OCI-LY7 (cell line): ENCODE data around the gene LGALS8. TPM values are rescaled to one million over a fixed set of nuclear protein-coding genes. Genes with fewer than 3 reads are reported as not detected.
"Not testable (repeated sequence)": the region's sequence is repeated elsewhere in the genome, so short reads cannot be mapped to it uniquely, and the experiment has no call there.

ENCODE experiments used
- BruUV-seq: library from RNA; stranded (reverse); fragments of 400-500 nt; replicated peaks from 2 replicates; lab custom pipeline; 2021; lab: Mats Ljungman, UMichigan
- CTCF ChIA-PET: fragments of 300-600 bp; sonication (Branson Sonifier 250); formaldehyde crosslinking; loops from one replicate; lab custom pipeline; 2022; ENCODE audit warnings: antibody characterized with exemption; ENCODE audit not compliant: unreplicated experiment; lab: Charles Lee
- POLR2A ChIA-PET: fragments of 300-600 bp; sonication (Branson Sonifier 250); formaldehyde crosslinking; loops from one replicate; lab custom pipeline; 2022; ENCODE audit warnings: antibody characterized with exemption; lab: Charles Lee
- DNase-seq: peaks from one replicate; pipeline ENCODE4 v3.0.0-alpha.2; 2015; ENCODE audit warnings: low spot score
- H2AFZ ChIP-seq: fragments of 200-600 bp; sonication (generic), shearing (Covaris generic); 2 replicates; pipeline ENCODE4 v1.6.1; 2014; ENCODE audit warnings: mild to moderate bottlenecking, antibody characterized with exemption, low read length, moderate library complexity
- H3K27ac ChIP-seq: fragments of 200-600 bp; sonication (generic); 2 replicates; pipeline ENCODE4 v1.5.1; 2014; ENCODE audit warnings: mixed run types, low read depth, mild to moderate bottlenecking, moderate library complexity, low read length, inconsistent platforms; ENCODE audit not compliant: poor library complexity, severe bottlenecking
- H3K36me3 ChIP-seq: fragments of 200-600 bp; sonication (generic); 2 replicates; pipeline ENCODE4 v1.6.1; 2014; ENCODE audit warnings: mild to moderate bottlenecking, antibody characterized with exemption, low read length, moderate library complexity, mixed read lengths; ENCODE audit not compliant: insufficient read depth
- H3K4me1 ChIP-seq: fragments of 200-600 bp; sonication (generic); 2 replicates; pipeline ENCODE4 v1.5.1; 2014; ENCODE audit warnings: mild to moderate bottlenecking, low read length; ENCODE audit not compliant: insufficient read depth, poor library complexity, severe bottlenecking
- H3K4me2 ChIP-seq: fragments of 200-600 bp; sonication (generic); 2 replicates; pipeline ENCODE4 v1.6.1; 2014; ENCODE audit warnings: mild to moderate bottlenecking, low read length
- H3K4me3 ChIP-seq: fragments of 200-600 bp; sonication (generic); 2 replicates; pipeline ENCODE4 v1.5.1; 2014; ENCODE audit warnings: mild to moderate bottlenecking, low read depth, low read length; ENCODE audit not compliant: poor library complexity, severe bottlenecking
- H3K79me2 ChIP-seq: fragments of 200-600 bp; sonication (generic); 2 replicates; pipeline ENCODE4 v1.6.1; 2016; ENCODE audit warnings: low read depth, mild to moderate bottlenecking, low read length, moderate library complexity, mixed read lengths; ENCODE audit not compliant: insufficient read depth
- H3K9me2 ChIP-seq: fragments of 200-600 bp; sonication (generic); 2 replicates; pipeline ENCODE4 v1.6.1; 2016; ENCODE audit warnings: mild to moderate bottlenecking, low read length, mixed read lengths; ENCODE audit not compliant: insufficient read depth
- H3K9me3 ChIP-seq: fragments of 200-600 bp; sonication (generic); 2 replicates; pipeline ENCODE4 v1.6.1; 2014; ENCODE audit warnings: mild to moderate bottlenecking, mixed run types, low read length, mixed read lengths
- H4K20me1 ChIP-seq: fragments of 200-600 bp; sonication (generic); 2 replicates; pipeline ENCODE4 v1.6.1; 2014; ENCODE audit warnings: mild to moderate bottlenecking, antibody characterized with exemption, low read length, moderate library complexity, mixed read lengths; ENCODE audit not compliant: insufficient read depth
- EZH2phosphoT487 ChIP-seq: fragments of 200-600 bp; sonication (generic); IDR thresholded peaks from 2 replicates; pipeline ENCODE4 v1.6.1; 2018; ENCODE audit warnings: low read depth, borderline replicate concordance, mild to moderate bottlenecking, mixed run types, antibody characterized with exemption, low read length, moderate library complexity, mixed read lengths
- intact Hi-C: fragments of 100-400 bp; cut with micrococcal nuclease; formaldehyde crosslinking; loops from one replicate; pipeline ENCODE4 v1.10.0; 2022; ENCODE audit not compliant: unreplicated experiment
- total RNA-seq, 2 experiments: library from RNA; depleted of rRNA in 1 of 2; stranded (reverse); fragments of >200 nt in 1 of 2; shearing (Covaris generic) in 1 of 2; gene quantifications; 2 replicates each; pipeline ENCODE4 v1.2.3, GENCODE V29; 2014 to 2022
- TF ChIP-seq, protein P1 (sequence below): fragments of 200-600 bp; sonication (generic); conservative IDR thresholded peaks from 2 replicates; pipeline ENCODE4 v1.5.1; 2014; ENCODE audit warnings: mild to moderate bottlenecking, antibody characterized with exemption, low read length, moderate library complexity, mixed read lengths

LGALS8 gene
- total RNA-seq, 2 experiments from 2014 or later = not detected

DNA sequence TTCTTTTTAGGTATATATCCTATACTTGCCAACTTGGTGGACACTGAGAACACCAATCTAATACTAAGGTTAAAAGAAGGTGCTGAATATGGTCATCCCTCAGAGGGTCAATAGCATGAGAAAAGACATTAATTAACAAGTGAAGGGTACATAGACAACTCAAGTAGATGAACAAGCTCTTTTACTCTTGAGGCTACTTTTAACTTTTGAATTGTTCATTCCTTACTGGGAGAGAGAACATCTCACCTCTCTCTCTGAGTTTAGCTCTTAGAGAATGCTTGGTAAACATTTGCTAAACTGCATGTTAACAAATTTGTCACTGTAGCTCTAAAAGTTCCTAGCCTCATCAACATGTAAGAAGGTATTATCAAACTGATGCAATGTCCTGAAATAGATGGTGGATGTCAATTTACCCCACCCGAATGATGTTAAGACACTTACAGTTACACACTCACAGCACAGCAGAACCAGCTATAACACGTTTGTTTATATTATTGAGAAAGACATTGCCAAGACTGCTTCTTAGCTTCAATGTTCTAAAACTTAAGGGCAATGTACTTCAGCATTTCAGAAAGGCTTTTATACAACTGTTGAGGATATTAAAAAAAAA lies 44.6 kb downstream of the LGALS8 start:
- intact Hi-C loops = no loop called here
- Histone ChIP-seq H2AFZ (no peak overlapping the region), H4K20me1 (peaks cover 12% of the 10 kb centered on the region; the same call in 1 of the 2 replicates), H3K4me1 (no peaks in the 10 kb centered on the region), H3K79me2 (no peaks in the 10 kb centered on the region), H3K36me3 (peaks cover 100% of the 10 kb centered on the region), H3K9me3 (no peaks in the 10 kb centered on the region), H3K9me2 (no peaks in the 10 kb centered on the region), H3K4me2 (no peak overlapping the region), H3K27ac (no peak overlapping the region), H3K4me3 (no peak overlapping the region)
- ChIA-PET POLR2A (interaction anchor here (0.7 to 1.3 kb wide), 2 partner anchors 17 to 36 kb away, joined by 4 to 5 read pairs; partner anchors contain the start of gene HEATR1), CTCF (no interaction called here)
- TF ChIP-seq, protein P1, sequence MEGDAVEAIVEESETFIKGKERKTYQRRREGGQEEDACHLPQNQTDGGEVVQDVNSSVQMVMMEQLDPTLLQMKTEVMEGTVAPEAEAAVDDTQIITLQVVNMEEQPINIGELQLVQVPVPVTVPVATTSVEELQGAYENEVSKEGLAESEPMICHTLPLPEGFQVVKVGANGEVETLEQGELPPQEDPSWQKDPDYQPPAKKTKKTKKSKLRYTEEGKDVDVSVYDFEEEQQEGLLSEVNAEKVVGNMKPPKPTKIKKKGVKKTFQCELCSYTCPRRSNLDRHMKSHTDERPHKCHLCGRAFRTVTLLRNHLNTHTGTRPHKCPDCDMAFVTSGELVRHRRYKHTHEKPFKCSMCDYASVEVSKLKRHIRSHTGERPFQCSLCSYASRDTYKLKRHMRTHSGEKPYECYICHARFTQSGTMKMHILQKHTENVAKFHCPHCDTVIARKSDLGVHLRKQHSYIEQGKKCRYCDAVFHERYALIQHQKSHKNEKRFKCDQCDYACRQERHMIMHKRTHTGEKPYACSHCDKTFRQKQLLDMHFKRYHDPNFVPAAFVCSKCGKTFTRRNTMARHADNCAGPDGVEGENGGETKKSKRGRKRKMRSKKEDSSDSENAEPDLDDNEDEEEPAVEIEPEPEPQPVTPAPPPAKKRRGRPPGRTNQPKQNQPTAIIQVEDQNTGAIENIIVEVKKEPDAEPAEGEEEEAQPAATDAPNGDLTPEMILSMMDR = no peak
- TF ChIP-seq EZH2phosphoT487 = no peak
- no peak for DNase-seq
- BruUV-seq = no TSS peak

DNA sequence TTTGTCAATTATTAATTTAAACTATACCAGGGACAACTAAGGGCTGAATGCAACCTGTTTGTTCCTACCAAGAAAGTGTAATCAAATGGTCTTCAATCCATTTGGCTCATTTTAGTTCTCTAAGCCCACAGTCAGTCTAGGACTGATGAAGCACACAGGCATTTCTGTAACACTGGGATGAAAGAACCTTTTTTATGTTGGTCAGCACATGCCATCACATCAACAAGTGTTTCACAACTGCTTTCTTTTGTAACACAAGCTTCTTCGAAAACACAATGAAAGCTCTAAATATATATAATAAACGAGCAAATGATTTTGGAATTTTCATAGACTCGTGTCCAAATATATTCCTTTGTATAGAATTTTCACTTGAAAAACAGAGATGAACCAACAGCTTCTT lies 51.7 kb downstream of the LGALS8 start:
- Histone ChIP-seq H3K36me3 (peaks cover 99% of the 10 kb centered on the region), H3K27ac (no peak overlapping the region), H3K79me2 (no peaks in the 10 kb centered on the region), H3K4me3 (no peak overlapping the region), H3K4me2 (no peak overlapping the region), H3K9me3 (no peaks in the 10 kb centered on the region), H2AFZ (no peak overlapping the region), H3K9me2 (no peaks in the 10 kb centered on the region), H4K20me1 (0 out of 2 replicates have a peak, but pooled peaks cover 6% of the 10 kb centered on the region), H3K4me1 (no peaks in the 10 kb centered on the region)
- TF ChIP-seq, protein P1 = no peak
- TF ChIP-seq EZH2phosphoT487 = no peak
- no TSS peak for BruUV-seq
- POLR2A ChIA-PET = interaction anchor here (1.2 kb wide), 1 partner anchor 17 kb away, joined by 3 read pairs; no protein-coding TSS in a partner anchor
- CTCF ChIA-PET = no interaction called here
- intact Hi-C loops = no loop called here
- DNase-seq = no peak

DNA sequence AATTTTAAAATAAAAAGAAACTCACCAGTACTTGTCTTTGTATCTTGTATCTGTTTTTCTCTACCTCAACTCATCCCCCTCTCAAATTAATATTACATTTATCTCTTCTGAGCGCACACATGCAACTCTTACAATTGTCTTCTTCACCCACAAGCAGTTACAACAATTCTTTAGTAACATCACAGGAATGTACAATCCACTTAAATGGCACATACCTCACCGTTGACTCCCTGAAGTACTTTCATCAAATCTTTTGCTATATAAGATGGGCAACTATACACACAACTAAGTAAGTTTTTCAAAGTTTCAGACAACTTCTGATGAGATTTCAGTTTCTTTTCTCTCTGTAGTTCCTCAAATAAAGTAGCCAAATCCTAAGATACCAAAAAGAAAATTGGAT lies 52.2 kb downstream of the LGALS8 start:
- H2AFZ ChIP-seq = no peak overlapping the region
- no peak overlapping the region for H3K27ac ChIP-seq
- no peaks in the 10 kb centered on the region for H3K79me2 ChIP-seq
- CTCF ChIA-PET = no interaction called here
- H3K9me2 ChIP-seq = no peaks in the 10 kb centered on the region
- H3K4me1 ChIP-seq = no peaks in the 10 kb centered on the region
- H3K36me3 ChIP-seq = peaks cover 97% of the 10 kb centered on the region
- DNase-seq = no peak
- H3K4me3 ChIP-seq = no peak overlapping the region
- 0 out of 2 replicates have a peak, but pooled peaks cover 6% of the 10 kb centered on the region for H4K20me1 ChIP-seq
- no TSS peak for BruUV-seq
- H3K9me3 ChIP-seq = no peaks in the 10 kb centered on the region
- intact Hi-C loops = no loop called here
- no peak overlapping the region for H3K4me2 ChIP-seq
- no peak for TF ChIP-seq EZH2phosphoT487
- TF ChIP-seq, protein P1 = no peak
- POLR2A ChIA-PET = interaction anchor here (1.1 to 1.2 kb wide), 2 partner anchors 17 to 27 kb away, joined by 3 read pairs; no protein-coding TSS in a partner anchor

DNA sequence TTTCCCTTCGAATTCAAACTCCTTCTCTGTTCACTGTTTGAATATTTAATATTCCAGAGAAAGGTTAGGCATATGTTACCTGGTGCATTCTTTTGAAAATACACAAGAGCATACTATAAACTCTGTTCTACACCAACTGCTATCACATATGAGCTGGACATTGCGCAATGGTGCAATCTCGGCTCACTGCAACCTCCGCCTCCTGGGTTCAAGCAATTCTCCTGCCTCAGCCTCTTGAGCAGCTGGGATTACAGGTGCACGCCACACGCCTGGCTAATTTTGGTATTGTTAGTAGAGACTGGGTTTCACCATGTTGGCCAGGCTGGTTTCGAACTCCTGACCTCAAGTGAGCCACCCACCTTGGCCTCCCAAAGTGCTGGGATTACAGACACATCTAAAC lies 53.3 kb downstream of the LGALS8 start:
- BruUV-seq, H3K79me2 ChIP-seq, H3K9me2 ChIP-seq, DNase-seq, H4K20me1 ChIP-seq, H3K4me2 ChIP-seq, H3K4me1 ChIP-seq, H3K27ac ChIP-seq, intact Hi-C loops, H2AFZ ChIP-seq, CTCF ChIA-PET, H3K4me3 ChIP-seq, H3K9me3 ChIP-seq: not testable (repeated sequence)
- POLR2A ChIA-PET = interaction anchor here (1.1 kb wide), 1 partner anchor 26 kb away, joined by 3 read pairs; no protein-coding TSS in a partner anchor
- peaks cover 97% of the 10 kb centered on the region for H3K36me3 ChIP-seq
